IPS-18a (cell line): ENCODE measurements around the gene OXSR1.

Source experiments
- H3K27ac ChIP-seq: one replicate; pipeline ENCODE4 v1.5.1; 2013; ENCODE audit warnings: low read length
- H3K27me3 ChIP-seq: one replicate; pipeline ENCODE4 v1.6.1; 2013; ENCODE audit warnings: mild to moderate bottlenecking, low read length; ENCODE audit not compliant: control insufficient read depth, insufficient read depth
- H3K36me3 ChIP-seq: one replicate; pipeline ENCODE4 v1.6.1; 2013; ENCODE audit warnings: low read depth, low read length; ENCODE audit not compliant: control insufficient read depth
- H3K4me1 ChIP-seq: one replicate; pipeline ENCODE4 v1.6.1; 2013; ENCODE audit warnings: low read depth, low read length; ENCODE audit not compliant: control insufficient read depth
- H3K4me3 ChIP-seq: one replicate; pipeline ENCODE4 v1.5.1; 2013; ENCODE audit warnings: low read length
- H3K9ac ChIP-seq: one replicate; pipeline ENCODE4 v1.6.1; 2013; ENCODE audit warnings: mild to moderate bottlenecking, low read length, moderate library complexity
- H3K9me3 ChIP-seq: one replicate; pipeline ENCODE4 v1.6.1; 2013; ENCODE audit warnings: low read depth, low read length; ENCODE audit not compliant: control insufficient read depth

Gene OXSR1

GRCh38 chr3:38139191-38139590 lies 26.1 kb upstream of the OXSR1 start:
- Histone ChIP-seq H3K4me1 (peaks cover 13% of the 10 kb centered on the region), H3K27ac (no peak overlapping the region), H3K27me3 (peaks cover 8% of the 10 kb centered on the region), H3K9ac (peak overlapping the region; percentile 78), H3K4me3 (peak overlapping the region; percentile 86), H3K9me3 (no peaks in the 10 kb centered on the region), H3K36me3 (peaks cover 19% of the 10 kb centered on the region)

DNA sequence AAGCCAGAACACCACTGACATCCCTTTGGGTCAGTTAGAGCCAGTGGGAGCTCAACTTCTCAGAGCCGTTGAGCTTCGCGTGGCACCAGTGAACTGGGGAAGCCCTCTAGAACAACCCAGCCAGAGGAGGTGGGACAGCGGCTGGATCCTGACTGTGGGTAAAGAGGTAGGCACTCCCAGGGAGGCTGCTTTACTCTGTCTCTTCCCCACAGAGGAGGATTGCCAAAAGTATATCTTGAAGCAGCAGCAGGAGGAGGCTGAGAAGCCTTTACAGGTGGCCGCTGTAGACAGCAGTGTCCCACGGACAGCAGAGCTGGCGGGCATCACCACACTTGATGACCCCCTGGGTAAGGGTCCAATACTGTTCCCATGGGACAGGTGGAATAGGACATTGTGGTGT lies 25.7 kb upstream of the OXSR1 start:
- Histone ChIP-seq H3K4me3 (peak overlapping the region; percentile 86), H3K9ac (no peak overlapping the region), H3K36me3 (peaks cover 17% of the 10 kb centered on the region), H3K9me3 (no peaks in the 10 kb centered on the region), H3K27ac (no peak overlapping the region), H3K27me3 (peaks cover 8% of the 10 kb centered on the region), H3K4me1 (peaks cover 13% of the 10 kb centered on the region)

- peaks cover 17% of the 10 kb centered on the region for H3K36me3 ChIP-seq
- no peak overlapping the region for H3K27ac ChIP-seq
- no peaks in the 10 kb centered on the region for H3K9me3 ChIP-seq
- H3K4me3 ChIP-seq: no peak overlapping the region
- peaks cover 13% of the 10 kb centered on the region for H3K4me1 ChIP-seq
- H3K27me3 ChIP-seq: peaks cover 8% of the 10 kb centered on the region
- H3K9ac ChIP-seq: no peak overlapping the region
Observed at GRCh38 chr3:38140326-38141172, 24.8 kb upstream of the OXSR1 start.

DNA sequence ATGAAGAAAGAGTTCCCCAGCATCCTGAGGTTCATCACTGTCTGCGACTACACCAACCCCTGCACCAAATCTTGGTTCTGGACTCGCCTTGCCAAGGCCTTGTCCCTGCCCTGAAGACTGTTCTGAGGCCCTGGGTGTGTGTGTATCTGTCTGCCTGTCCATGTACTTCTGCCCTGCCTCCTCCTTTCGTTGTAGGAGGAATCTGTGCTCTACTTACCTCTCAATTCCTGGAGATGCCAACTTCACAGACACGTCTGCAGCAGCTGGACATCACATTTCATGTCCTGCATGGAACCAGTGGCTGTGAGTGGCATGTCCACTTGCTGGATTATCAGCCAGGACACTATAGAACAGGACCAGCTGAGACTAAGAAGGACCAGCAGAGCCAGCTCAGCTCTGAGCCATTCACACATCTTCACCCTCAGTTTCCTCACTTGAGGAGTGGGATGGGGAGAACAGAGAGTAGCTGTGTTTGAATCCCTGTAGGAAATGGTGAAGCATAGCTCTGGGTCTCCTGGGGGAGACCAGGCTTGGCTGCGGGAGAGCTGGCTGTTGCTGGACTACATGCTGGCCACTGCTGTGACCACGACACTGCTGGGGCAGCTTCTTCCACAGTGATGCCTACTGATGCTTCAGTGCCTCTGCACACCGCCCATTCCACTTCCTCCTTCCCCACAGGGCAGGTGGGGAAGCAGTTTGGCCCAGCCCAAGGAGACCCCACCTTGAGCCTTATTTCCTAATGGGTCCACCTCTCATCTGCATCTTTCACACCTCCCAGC lies 24.0 kb upstream of the OXSR1 start:
- Histone ChIP-seq H3K36me3 (peaks cover 17% of the 10 kb centered on the region), H3K27me3 (peaks cover 8% of the 10 kb centered on the region), H3K9me3 (no peaks in the 10 kb centered on the region), H3K27ac (no peak overlapping the region), H3K4me3 (no peak overlapping the region), H3K9ac (no peak overlapping the region), H3K4me1 (peaks cover 13% of the 10 kb centered on the region)

- H3K27ac ChIP-seq: no peak overlapping the region
- H3K36me3 ChIP-seq: peaks cover 17% of the 10 kb centered on the region
Observed at GRCh38 chr3:38141952-38142273, 23.4 kb upstream of the OXSR1 start.

DNA sequence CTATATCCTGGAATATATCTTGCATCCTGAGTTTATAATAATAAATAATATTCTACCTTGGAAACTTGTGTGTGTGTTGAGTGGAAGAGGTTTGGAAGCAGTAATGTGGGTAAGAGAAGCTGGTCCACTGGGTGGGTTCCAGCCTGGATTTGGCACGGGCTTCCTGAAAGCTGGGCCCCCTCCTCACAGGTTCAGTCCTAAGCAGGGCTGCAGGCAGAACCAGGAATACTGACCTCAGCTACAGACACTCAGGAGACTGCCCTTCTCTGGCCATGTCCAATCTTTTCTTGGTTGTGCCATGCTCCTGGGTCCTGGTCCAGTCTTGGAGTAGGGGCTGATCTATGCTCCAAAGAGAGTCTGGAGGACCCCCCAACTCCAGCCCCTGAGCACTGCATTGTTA lies 22.4 kb upstream of the OXSR1 start:
- Histone ChIP-seq H3K36me3 (peaks cover 17% of the 10 kb centered on the region), H3K27ac (no peak overlapping the region), H3K9ac (no peak overlapping the region), H3K9me3 (no peaks in the 10 kb centered on the region), H3K27me3 (peaks cover 8% of the 10 kb centered on the region), H3K4me1 (peaks cover 8% of the 10 kb centered on the region), H3K4me3 (no peak overlapping the region)

More at GRCh38 chr3:38141952-38142273, 23.4 kb upstream of the OXSR1 start:
- Histone ChIP-seq H3K4me1 (peaks cover 13% of the 10 kb centered on the region), H3K4me3 (no peak overlapping the region), H3K9ac (no peak overlapping the region), H3K27me3 (peaks cover 8% of the 10 kb centered on the region), H3K9me3 (no peaks in the 10 kb centered on the region)

DNA sequence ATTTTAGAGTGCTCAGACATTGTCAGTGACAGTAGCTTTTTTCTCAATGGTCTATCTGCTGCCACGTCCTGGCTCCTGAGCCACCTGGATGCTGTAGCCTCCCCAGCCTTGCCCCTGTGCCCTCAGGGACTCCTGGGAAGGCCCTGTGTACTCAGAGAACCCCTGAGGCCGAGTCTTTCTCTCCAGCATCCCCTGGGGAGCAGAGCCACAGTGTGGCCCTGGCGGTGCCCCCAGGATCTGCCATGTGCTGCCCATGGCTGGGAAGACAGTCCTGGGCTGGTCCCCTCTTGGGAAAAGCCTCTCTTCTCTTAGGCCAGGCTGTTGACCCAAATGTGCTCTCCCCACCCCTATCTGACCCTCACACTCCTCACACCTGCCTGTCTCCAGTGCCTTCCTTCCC lies 21.8 kb upstream of the OXSR1 start:
- H3K4me3 ChIP-seq: no peak overlapping the region
- no peak overlapping the region for H3K27ac ChIP-seq
- H3K9ac ChIP-seq: no peak overlapping the region
- peaks cover 17% of the 10 kb centered on the region for H3K36me3 ChIP-seq
- no peaks in the 10 kb centered on the region for H3K9me3 ChIP-seq
- peaks cover 8% of the 10 kb centered on the region for H3K27me3 ChIP-seq
- H3K4me1 ChIP-seq: peaks cover 5% of the 10 kb centered on the region

DNA sequence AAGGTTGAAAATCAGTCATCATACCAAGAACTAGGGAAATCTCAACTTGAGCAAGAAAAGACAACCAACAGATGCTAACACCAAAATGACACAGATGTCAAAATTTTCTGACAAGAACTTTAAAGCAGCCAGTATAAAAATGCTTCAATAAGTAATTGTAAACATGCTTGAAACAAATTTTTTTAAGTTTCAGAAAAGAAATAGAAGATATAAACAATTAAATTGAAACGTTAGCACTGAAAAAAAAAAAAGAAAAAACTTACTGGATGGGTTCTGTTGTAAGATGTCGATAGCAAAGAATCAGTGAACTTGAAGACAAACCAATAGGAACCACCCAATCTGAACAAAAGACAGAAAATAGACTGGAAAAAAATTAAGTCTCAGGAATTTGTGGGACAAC lies 18.8 kb upstream of the OXSR1 start:
- peaks cover 9% of the 10 kb centered on the region for H3K36me3 ChIP-seq
- no peaks in the 10 kb centered on the region for H3K4me1 ChIP-seq
- no peak overlapping the region for H3K27ac ChIP-seq
- no peak overlapping the region for H3K4me3 ChIP-seq
- H3K27me3 ChIP-seq: no peaks in the 10 kb centered on the region
- H3K9me3 ChIP-seq: no peaks in the 10 kb centered on the region
- no peak overlapping the region for H3K9ac ChIP-seq

- Histone ChIP-seq H3K27ac (no peak overlapping the region), H3K9ac (no peak overlapping the region), H3K27me3 (no peaks in the 10 kb centered on the region), H3K4me1 (no peaks in the 10 kb centered on the region), H3K36me3 (peaks cover under 1% of the 10 kb centered on the region), H3K9me3 (no peaks in the 10 kb centered on the region), H3K4me3 (no peak overlapping the region)
Observed at GRCh38 chr3:38147421-38147820, 17.9 kb upstream of the OXSR1 start.

GRCh38 chr3:38148311-38148882 lies 16.9 kb upstream of the OXSR1 start:
- Histone ChIP-seq H3K4me1 (no peaks in the 10 kb centered on the region), H3K36me3 (no peaks in the 10 kb centered on the region), H3K9ac (no peak overlapping the region), H3K27me3 (no peaks in the 10 kb centered on the region), H3K4me3 (no peak overlapping the region), H3K9me3 (no peaks in the 10 kb centered on the region), H3K27ac (no peak overlapping the region)

DNA sequence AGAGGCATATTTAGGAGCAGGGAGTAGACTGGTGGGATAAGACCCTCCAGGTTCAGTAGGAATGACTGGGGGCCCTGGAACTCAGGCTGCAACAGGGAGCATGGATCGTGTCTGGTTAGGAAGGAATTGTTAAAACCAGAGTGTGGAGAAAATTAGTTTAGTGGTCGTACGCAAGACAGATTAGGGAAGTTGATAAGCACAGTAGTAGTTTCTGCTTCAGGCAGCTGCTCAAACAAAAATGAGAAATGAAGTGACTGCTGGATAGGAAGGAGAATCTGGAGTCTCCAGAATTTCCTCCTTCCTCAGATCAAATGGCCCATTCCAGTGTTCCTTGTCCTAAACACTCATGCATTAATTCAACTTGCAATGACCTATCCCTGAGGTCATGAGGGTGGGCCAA lies 15.6 kb upstream of the OXSR1 start:
- H3K4me3 ChIP-seq: no peak overlapping the region
- no peaks in the 10 kb centered on the region for H3K9me3 ChIP-seq
- H3K9ac ChIP-seq: no peak overlapping the region
- H3K27me3 ChIP-seq: no peaks in the 10 kb centered on the region
- no peaks in the 10 kb centered on the region for H3K4me1 ChIP-seq
- no peak overlapping the region for H3K27ac ChIP-seq
- no peaks in the 10 kb centered on the region for H3K36me3 ChIP-seq
